Loucy (cell line): Measurements from ENCODE around the gene ZFHX3.

Experiments
- CTCF ChIP-seq: fragments of 200-600 bp; sonication (generic); conservative IDR thresholded peaks from 2 replicates; pipeline ENCODE4 v1.5.1; 2014; ENCODE audit warnings: mild to moderate bottlenecking, antibody characterized with exemption, low read length
- EZH2phosphoT487 ChIP-seq: fragments of 200-600 bp; IDR thresholded peaks from 2 replicates; pipeline ENCODE4 v1.6.1; 2018; ENCODE audit warnings: antibody characterized with exemption, mild to moderate bottlenecking, moderate library complexity, borderline replicate concordance

- no peak for TF ChIP-seq CTCF
- no peak for TF ChIP-seq EZH2phosphoT487
These were observed 214.0 kb downstream of the ZFHX3 start for GRCh38 chr16:72833969-72834368.
